CD4-positive, alpha-beta T cell treated with Interleukin-2 at 100 ng/mL for 4 hours (primary cell): ENCODE data around the gene PAX5.

Source experiments
- DNase-seq: peaks from one replicate; pipeline ENCODE4 v3.0.0-alpha.2; 2020; ENCODE audit warnings: low spot score

Gene PAX5

GRCh38 chr9:37025071-37025822 lies 8.8 kb downstream of the PAX5 start:
- DNase-seq = no peak

GRCh38 chr9:37017546-37017945 lies 16.5 kb downstream of the PAX5 start:
- no peak for DNase-seq

- no peak for DNase-seq
Observed at GRCh38 chr9:37011530-37011929, 22.5 kb downstream of the PAX5 start.

GRCh38 chr9:37010976-37011375 lies 23.1 kb downstream of the PAX5 start:
- no peak for DNase-seq

- no peak for DNase-seq
Observed at GRCh38 chr9:37010180-37010579, 23.9 kb downstream of the PAX5 start.

GRCh38 chr9:37007295-37007694 lies 26.8 kb downstream of the PAX5 start:
- DNase-seq = no peak

- DNase-seq = no peak
Observed at GRCh38 chr9:37005517-37006140, 28.4 kb downstream of the PAX5 start.

GRCh38 chr9:37004424-37004935 lies 29.6 kb downstream of the PAX5 start:
- DNase-seq = no peak

GRCh38 chr9:37002413-37003217 lies 31.5 kb downstream of the PAX5 start:
- DNase-seq = no peak

GRCh38 chr9:37002036-37002412 lies 32.0 kb downstream of the PAX5 start:
- DNase-seq = no peak

GRCh38 chr9:37001459-37001858 lies 32.6 kb downstream of the PAX5 start:
- DNase-seq = no peak

GRCh38 chr9:36999728-37000333 lies 34.2 kb downstream of the PAX5 start:
- DNase-seq = no peak

- DNase-seq = no peak
Observed at GRCh38 chr9:36997414-36997813, 36.7 kb downstream of the PAX5 start.

GRCh38 chr9:36996706-36997086 lies 37.4 kb downstream of the PAX5 start:
- DNase-seq = no peak

GRCh38 chr9:36995927-36996705 lies 38.0 kb downstream of the PAX5 start:
- DNase-seq = peak; percentile 44

GRCh38 chr9:36993933-36994764 lies 39.9 kb downstream of the PAX5 start:
- DNase-seq = no peak

GRCh38 chr9:36992501-36993316 lies 41.4 kb downstream of the PAX5 start:
- no peak for DNase-seq

- DNase-seq = no peak
Observed at GRCh38 chr9:36991516-36992134, 42.4 kb downstream of the PAX5 start.

- DNase-seq = no peak
Observed at GRCh38 chr9:36988848-36989247, 45.2 kb downstream of the PAX5 start.
